HepG2 (cell line): Measurements from ENCODE around the gene BTN1A1. TPM values are rescaled to one million over a fixed set of nuclear protein-coding genes. Genes with fewer than 3 reads are reported as not detected.

Source experiments
- ATAC-seq: fragments of 200-7000 bp; cut with Tn5 transposase; 3 replicates; pipeline ENCODE4 v1.9.1; 2020; ENCODE audit warnings: mild to moderate bottlenecking, moderate library complexity
- BruUV-seq: library from RNA; stranded (reverse); fragments of 400-500 nt; replicated peaks from 2 replicates; lab custom pipeline; 2021; lab: Mats Ljungman, UMichigan
- CTCF ChIA-PET: fragments of 300-600 bp; formaldehyde crosslinking; extraction: SDS; loops from one replicate; lab custom pipeline; 2021; ENCODE audit warnings: low total read pairs, inconsistent platforms, low intra/inter-chr PET ratio; lab: Yijun Ruan, JAX
- POLR2A ChIA-PET: fragments of 350-600 bp; sonication (Branson Sonifier 250); formaldehyde crosslinking; loops from one replicate; lab custom pipeline; 2020; ENCODE audit warnings: antibody characterized with exemption, inconsistent platforms; lab: Yijun Ruan, JAX
- DNase-seq: peaks from one replicate; pipeline ENCODE4 v3.0.0-alpha.2; 2015; ENCODE audit warnings: low spot score
- FAIRE-seq: peaks from 3 replicates; lab custom pipeline; 2011; peaks lifted over from hg19 to GRCh38; lab: Jason Lieb, UNC
- H2AFZ ChIP-seq: one replicate; pipeline ENCODE4 v1.6.1; 2011; ENCODE audit warnings: low read length, inconsistent platforms
- H3K27ac ChIP-seq: fragments of 300-600 bp; 3 replicates; pipeline ENCODE4 v1.8.0; 2011; ENCODE audit warnings: mixed run types, mild to moderate bottlenecking, mixed read lengths, low read length, inconsistent platforms; ENCODE audit not compliant: insufficient read depth; ENCODE audit errors: extremely low read length
- H3K27me3 ChIP-seq, 2 experiments: fragments of 200-600 bp in 1 of 2; 2 replicates in 1 of 2; 3 replicates in 1 of 2; pipeline versions ENCODE4 v1.6.0 to v1.8.0; 2011; ENCODE audit warnings: low read length in 2 of 2, mild to moderate bottlenecking in 2 of 2, moderate library complexity in 2 of 2, inconsistent platforms in 1 of 2; ENCODE audit not compliant: insufficient read depth in 2 of 2, control insufficient read depth in 1 of 2
- H3K36me3 ChIP-seq, 2 experiments: fragments of 200-600 bp in 1 of 2; replicated peaks in 1 of 2; 2 replicates in 1 of 2; 3 replicates in 1 of 2; pipeline versions ENCODE4 v1.5.1 to v1.8.0; 2011; ENCODE audit warnings: low read length in 2 of 2, inconsistent platforms in 1 of 2; ENCODE audit not compliant: insufficient read depth in 2 of 2, control insufficient read depth in 1 of 2
- H3K4me1 ChIP-seq: 2 replicates; pipeline ENCODE4 v1.5.1; 2012; ENCODE audit warnings: low read length, inconsistent platforms; ENCODE audit not compliant: insufficient read depth
- H3K4me2 ChIP-seq: 2 replicates; pipeline ENCODE4 v1.6.0; 2011; ENCODE audit warnings: low read depth, low read length, inconsistent platforms
- H3K4me3 ChIP-seq, 3 experiments: fragments of 200-600 bp in 1 of 3; sonication (generic), shearing (Covaris generic) in 1 of 3; replicated peaks in 1 of 3; 2 replicates each; pipeline ENCODE4 v1.5.1; 2011 to 2016; ENCODE audit warnings: low read length in 3 of 3, inconsistent platforms in 2 of 3, low read depth in 2 of 3, mild to moderate bottlenecking in 2 of 3, control low read depth in 1 of 3, mixed read lengths in 1 of 3; ENCODE audit not compliant: insufficient read depth in 1 of 3
- H3K79me2 ChIP-seq: one replicate; pipeline ENCODE4 v1.6.1; 2011; ENCODE audit warnings: low read length, inconsistent platforms; ENCODE audit not compliant: insufficient read depth
- H3K9ac ChIP-seq: 2 replicates; pipeline ENCODE4 v1.6.0; 2011; ENCODE audit warnings: mild to moderate bottlenecking, low read depth, low read length, inconsistent platforms; ENCODE audit not compliant: insufficient read depth
- H3K9me3 ChIP-seq: 2 replicates; pipeline ENCODE4 v1.5.1; 2012; ENCODE audit warnings: mild to moderate bottlenecking, low read length
- H4K20me1 ChIP-seq: 2 replicates; pipeline ENCODE4 v1.6.0; 2011; ENCODE audit warnings: inconsistent platforms, mild to moderate bottlenecking, low read length, moderate library complexity; ENCODE audit not compliant: insufficient read depth
- DBP ChIP-seq: sonication (generic); formaldehyde crosslinking; IDR thresholded peaks from 2 replicates; pipeline ENCODE4 v1.4.0; 2020; ENCODE audit warnings: missing genetic modification reagents; ENCODE audit errors: not compliant biosample characterization
- HES4 ChIP-seq: sonication (generic); formaldehyde crosslinking; IDR thresholded peaks from 2 replicates; pipeline ENCODE4 v1.9.0; 2021; ENCODE audit warnings: mild to moderate bottlenecking, missing genetic modification reagents, borderline replicate concordance
- MXD3 ChIP-seq: IDR thresholded peaks from 2 replicates; pipeline ENCODE4 v1.6.1; 2016; ENCODE audit warnings: mild to moderate bottlenecking, missing biosample characterization, missing genetic modification reagents
- MXD4 ChIP-seq: IDR thresholded peaks from 2 replicates; pipeline ENCODE4 v1.6.1; 2016; ENCODE audit warnings: mild to moderate bottlenecking, missing biosample characterization, missing genetic modification reagents
- NFIB ChIP-seq: sonication (generic); formaldehyde crosslinking; IDR thresholded peaks from 2 replicates; pipeline ENCODE4 v1.9.0; 2021; ENCODE audit warnings: missing genetic modification reagents, mild to moderate bottlenecking, borderline replicate concordance
- PHF20 ChIP-seq: sonication (generic); formaldehyde crosslinking; IDR thresholded peaks from 2 replicates; pipeline ENCODE4 v1.5.0; 2020; ENCODE audit warnings: mild to moderate bottlenecking, missing genetic modification reagents
- REL ChIP-seq: sonication (generic); formaldehyde crosslinking; conservative IDR thresholded peaks from 2 replicates; pipeline ENCODE4 v1.8.0; 2022; ENCODE audit warnings: mild to moderate bottlenecking, missing genetic modification reagents, moderate library complexity
- SRSF4 ChIP-seq: fragments of 200-400 bp; formaldehyde crosslinking; IDR thresholded peaks from one replicate; pipeline ENCODE4 v1.6.1; 2018; ENCODE audit warnings: mild to moderate bottlenecking, low read depth, low read length, moderate library complexity; ENCODE audit not compliant: poor library complexity, severe bottlenecking
- TBX3 ChIP-seq: fragments of 450-650 bp; IDR thresholded peaks from 2 replicates; pipeline ENCODE4 v1.6.1; 2017; ENCODE audit warnings: antibody characterized with exemption, mild to moderate bottlenecking, inconsistent platforms, borderline replicate concordance
- ZBTB10 ChIP-seq: sonication (generic); formaldehyde crosslinking; IDR thresholded peaks from 2 replicates; pipeline ENCODE4 v1.4.0; 2020; ENCODE audit warnings: missing genetic modification reagents, borderline replicate concordance
- ZC3H4 ChIP-seq: sonication (generic); formaldehyde crosslinking; IDR thresholded peaks from 2 replicates; pipeline ENCODE4 v1.4.0; 2020; ENCODE audit warnings: missing genetic modification reagents, borderline replicate concordance
- ZNF224 ChIP-seq: sonication (generic); formaldehyde crosslinking; IDR thresholded peaks from 2 replicates; pipeline ENCODE4 v1.5.0; 2020; ENCODE audit warnings: mild to moderate bottlenecking, missing genetic modification reagents
- ZNF34 ChIP-seq: sonication (generic); formaldehyde crosslinking; IDR thresholded peaks from 2 replicates; pipeline ENCODE4 v1.4.0; 2020; ENCODE audit warnings: mild to moderate bottlenecking, missing genetic modification reagents, borderline replicate concordance
- ZNF362 ChIP-seq: sonication (generic); formaldehyde crosslinking; IDR thresholded peaks from 2 replicates; pipeline ENCODE4 v1.4.0; 2020; ENCODE audit warnings: missing genetic modification reagents, mild to moderate bottlenecking, borderline replicate concordance
- ZNF383 ChIP-seq: sonication (generic); formaldehyde crosslinking; IDR thresholded peaks from 2 replicates; pipeline ENCODE4 v1.4.0; 2020; ENCODE audit warnings: missing genetic modification reagents, mild to moderate bottlenecking, borderline replicate concordance
- ZNF746 ChIP-seq: sonication (generic); formaldehyde crosslinking; IDR thresholded peaks from 2 replicates; pipeline ENCODE4 v1.8.0; 2022; ENCODE audit warnings: mild to moderate bottlenecking, missing genetic modification reagents
- ZNF747 ChIP-seq: sonication (generic); formaldehyde crosslinking; IDR thresholded peaks from 2 replicates; pipeline ENCODE4 v1.8.1; 2023; ENCODE audit warnings: missing genetic modification reagents, mild to moderate bottlenecking, borderline replicate concordance
- WGBS: methylation state at CpG from one replicate; pipeline ENCODE4 v1.1.6; 2017; ENCODE audit warnings: low lambda C conversion rate; 5-methylcytosine and 5-hydroxymethylcytosine counted together
- in situ Hi-C: cut with HindIII; loops from 2 replicates; pipeline ENCODE4 v1.10.0; 2017; ENCODE audit warnings: low pct_unique_long_range_greater_than_20kb; ENCODE audit not compliant: extremely low pct_ligation_motif_present
- intact Hi-C: fragments of 100-400 bp; cut with micrococcal nuclease; formaldehyde crosslinking; loops from one replicate; pipeline ENCODE4 v1.10.0; 2022; ENCODE audit not compliant: unreplicated experiment
- polyA plus RNA-seq, 8 experiments: library from polyadenylated mRNA; depleted of rRNA in 3 of 8; stranded (reverse) in 7 of 8; unstranded in 1 of 8; fragments of >200 nt; fragmentation: Illumina TruSeq in 4 of 8; extraction: Trizol in 4 of 8; gene quantifications; 2 replicates each; pipeline versions ENCODE4 v1.2.1 to v1.2.3, GENCODE V29; 2011 to 2016; ENCODE audit warnings: low read depth in 4 of 8, missing spikeins in 1 of 8, mixed read lengths in 1 of 8; ENCODE audit not compliant: insufficient read depth in 1 of 8
- total RNA-seq, 5 experiments: library from RNA; depleted of rRNA; stranded (reverse); fragments of >200 nt; fragmentation: Illumina TruSeq; extraction: Trizol; gene quantifications; 2 replicates each; pipeline ENCODE4 v1.2.3, GENCODE V29; 2016; ENCODE audit warnings: low read depth in 1 of 5

BTN1A1 gene
- total and polyA plus RNA-seq, 2 of the 13 experiments (the other 11 are each of a cell fraction or from before 2014, with no cell fraction given): 0.04 TPM; not detected in 1

- WGBS: 25% methylated on average over 32 of the region's 42 CpGs
- H3K27me3 ChIP-seq: no peaks in the 10 kb centered on the region; a peak in 1 of 5 replicates
- ChIA-PET POLR2A (interaction anchor here (0.9 to 5.7 kb wide), 7 partner anchors 11 to 333 kb away, joined by 3 to 68 read pairs (median 5); partner anchors contain the start of genes BTN2A2 and HMGN4), CTCF (interaction anchor here (0.8 kb wide), 1 partner anchor 130 kb away, joined by 3 read pairs; no protein-coding TSS in a partner anchor)
- BruUV-seq: no TSS peak
- in situ Hi-C loops (loop anchor here (5.0 kb wide), 1 partner anchor 218 kb away; no protein-coding TSS in a partner anchor), intact Hi-C loops (loop anchor here (2.0 to 10.0 kb wide), 2 partner anchors 46 to 924 kb away; partner anchors contain the start of genes ABT1 and ZNF184)
- peaks cover 24% of the 10 kb centered on the region for H3K4me1 ChIP-seq
- FAIRE-seq: no peak
- H3K79me2 ChIP-seq: no peaks in the 10 kb centered on the region
- no peaks in the 10 kb centered on the region for H3K9me3 ChIP-seq
- H4K20me1 ChIP-seq: no peaks in the 10 kb centered on the region
- peak overlapping the region; percentile 77 to 81 (median 80) for H3K4me3 ChIP-seq
- peaks cover 2 to 10% of the 10 kb centered on the region in 2 experiments; a peak in 3 of 5 replicates for H3K36me3 ChIP-seq
- H3K4me2 ChIP-seq: peak overlapping the region; percentile 89
- H3K9ac ChIP-seq: peak overlapping the region; percentile 43
- peak overlapping the region; percentile 60 for H2AFZ ChIP-seq
- peak; percentile 85 for ATAC-seq
- peak overlapping the region; percentile 62 for H3K27ac ChIP-seq
- DNase-seq: peak; percentile 88
- TF ChIP-seq ZNF34 (0 out of 2 replicates have a peak, but pooled peaks have one; percentile 81), SRSF4 (no peak), DBP (CRISPR knock-in tag) (no peak), ZNF747 (no peak), ZNF383 (CRISPR knock-in tag) (0 out of 2 replicates have a peak, but pooled peaks have one; percentile 81), TBX3 (no peak), ZNF224 (CRISPR knock-in tag) (no peak), MXD3 (peak; percentile 76), ZC3H4 (no peak; the same call in 1 of the 2 replicates), NFIB (no peak), PHF20 (peak; percentile 59; the same call in 1 of the 2 replicates), ZNF746 (CRISPR knock-in tag) (0 out of 2 replicates have a peak, but pooled peaks have one; percentile 50), ZBTB10 (CRISPR knock-in tag) (no peak), ZNF362 (peak; percentile 57; the same call in 1 of the 2 replicates), REL (no peak), MXD4 (no peak), HES4 (CRISPR knock-in tag) (no peak)
Measured at GRCh38 chr6:26550250-26550993, 50.3 kb downstream of the BTN1A1 start.
